GM19395 (cell line): Measurements from ENCODE around the gene ZMYND12.

ENCODE experiments used
- ATAC-seq: cut with Tn5 transposase; IDR thresholded peaks from one replicate; pipeline ENCODE4 v1.9.1; 2021; ENCODE audit warnings: mild to moderate bottlenecking, moderate library complexity; ENCODE audit not compliant: unreplicated experiment

ZMYND12 gene

DNA sequence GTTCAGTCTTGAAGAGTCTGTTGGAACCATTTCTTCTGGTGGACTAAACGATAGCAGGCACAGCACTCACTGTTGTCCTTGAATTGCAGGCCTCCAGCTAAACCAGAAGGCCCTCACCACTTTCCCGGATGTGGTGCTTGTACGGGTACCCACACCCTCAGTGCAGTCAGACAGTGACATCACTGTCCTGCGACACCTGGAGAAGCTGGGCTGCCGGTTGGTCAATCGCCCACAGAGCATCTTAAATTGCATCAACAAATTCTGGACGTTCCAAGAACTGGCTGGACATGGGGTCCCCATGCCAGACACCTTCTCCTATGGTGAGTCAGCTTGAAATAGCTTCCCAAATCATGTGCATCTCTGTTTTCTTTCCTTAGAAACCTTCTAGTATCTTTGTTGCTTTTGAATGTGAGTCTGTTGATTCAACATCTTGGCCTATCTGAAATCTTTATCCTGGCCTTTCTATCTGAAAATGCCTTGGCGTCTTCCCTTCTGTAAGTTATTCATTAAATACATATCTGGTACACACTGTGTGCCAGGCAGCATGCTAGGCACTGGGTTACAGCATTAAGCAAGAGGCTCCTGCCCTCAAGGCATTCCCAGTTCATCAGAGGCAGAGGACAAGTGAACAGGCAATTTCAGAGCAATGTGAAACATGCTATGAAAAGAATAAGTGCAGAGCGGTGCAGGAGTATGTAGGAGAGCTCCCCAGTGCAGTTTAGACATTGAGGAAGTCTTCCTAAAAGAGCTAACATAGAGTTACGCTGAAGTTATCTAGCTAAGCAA is 56.3 kb downstream of the ZMYND12 start:
- ATAC-seq, result no peak

DNA sequence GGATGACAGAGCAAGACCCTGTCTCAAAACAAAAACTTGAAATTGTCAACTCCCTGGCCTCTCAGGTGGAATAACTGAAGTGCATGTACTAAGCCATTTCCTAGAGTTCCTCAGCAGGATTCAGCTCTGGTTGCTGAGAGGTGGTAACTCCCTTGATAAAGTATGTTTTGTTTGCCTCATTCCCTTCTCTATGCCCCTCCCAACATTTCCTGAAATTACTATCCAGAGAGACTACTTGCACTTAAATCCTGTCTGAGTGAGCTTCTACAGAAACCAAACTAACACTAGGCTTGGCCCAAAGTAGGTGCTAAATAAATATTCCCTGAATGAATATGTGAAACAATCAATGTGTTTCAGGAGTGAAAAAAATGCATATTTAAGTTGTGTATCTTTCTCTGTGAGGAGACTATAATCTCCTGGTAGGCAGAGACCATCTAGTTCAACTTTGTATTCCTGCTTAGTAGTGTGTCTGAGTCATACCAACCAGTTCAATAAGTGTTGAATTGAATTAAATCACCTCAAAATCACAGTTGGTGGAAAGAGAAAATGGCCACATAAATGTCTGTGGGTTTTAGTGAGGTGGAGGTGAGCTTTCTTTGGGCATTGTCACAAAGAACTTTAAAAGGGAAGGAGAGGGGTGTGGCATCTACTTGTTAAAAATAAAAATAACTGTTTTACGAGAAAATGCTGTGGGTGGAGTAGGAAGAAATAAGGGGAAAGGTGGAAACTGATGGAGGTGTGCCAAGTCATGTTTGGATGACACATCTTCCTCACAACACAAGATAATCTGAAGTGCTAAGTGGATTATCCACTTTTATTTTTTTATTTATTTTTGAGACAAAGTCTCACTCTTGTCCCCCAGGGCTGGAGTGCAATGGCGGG is 62.6 kb downstream of the ZMYND12 start:
- no peak for ATAC-seq

GRCh38 chr1:42392255-42392654 is 63.6 kb downstream of the ZMYND12 start:
- no peak for ATAC-seq

GRCh38 chr1:42386051-42386450 is 69.8 kb downstream of the ZMYND12 start:
- no peak for ATAC-seq

DNA sequence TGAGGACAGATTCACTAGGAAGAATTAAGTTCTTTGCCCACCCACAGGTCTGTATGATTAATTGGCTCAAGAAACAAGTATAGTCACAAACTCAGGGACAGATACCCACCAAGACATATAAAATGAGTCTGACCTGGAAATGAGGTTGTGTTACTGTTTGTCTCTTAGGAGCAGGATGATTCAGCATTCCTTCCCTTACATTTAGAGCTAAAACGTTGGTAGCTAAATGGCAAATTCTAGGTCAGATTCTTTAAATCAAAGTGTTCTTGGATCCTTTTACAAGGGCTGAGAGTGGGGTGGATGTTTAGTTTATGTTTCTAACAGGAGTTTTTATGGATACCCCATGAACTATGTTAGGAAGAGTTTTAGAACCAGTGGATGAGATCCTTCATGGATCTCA is 70.5 kb downstream of the ZMYND12 start:
- no peak for ATAC-seq

DNA sequence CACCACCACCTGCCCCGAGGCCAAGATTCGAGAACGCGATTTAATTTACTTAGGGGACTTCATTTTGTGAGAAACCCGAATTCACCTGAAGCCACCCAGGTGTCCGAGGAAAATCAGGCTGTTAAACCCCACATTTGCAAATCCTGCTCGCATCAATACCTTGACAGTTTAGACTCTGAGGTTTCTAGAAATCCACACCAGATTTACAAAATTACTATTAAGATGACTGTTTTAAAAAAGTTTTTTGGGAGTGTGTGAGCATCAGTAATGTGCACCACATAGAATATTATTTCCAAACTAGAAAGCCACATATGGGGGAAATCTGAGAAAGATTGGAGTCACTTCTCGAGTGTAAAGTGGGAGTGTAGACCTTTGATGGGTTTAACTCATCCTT is 74.5 kb downstream of the ZMYND12 start:
- ATAC-seq, result no peak

DNA sequence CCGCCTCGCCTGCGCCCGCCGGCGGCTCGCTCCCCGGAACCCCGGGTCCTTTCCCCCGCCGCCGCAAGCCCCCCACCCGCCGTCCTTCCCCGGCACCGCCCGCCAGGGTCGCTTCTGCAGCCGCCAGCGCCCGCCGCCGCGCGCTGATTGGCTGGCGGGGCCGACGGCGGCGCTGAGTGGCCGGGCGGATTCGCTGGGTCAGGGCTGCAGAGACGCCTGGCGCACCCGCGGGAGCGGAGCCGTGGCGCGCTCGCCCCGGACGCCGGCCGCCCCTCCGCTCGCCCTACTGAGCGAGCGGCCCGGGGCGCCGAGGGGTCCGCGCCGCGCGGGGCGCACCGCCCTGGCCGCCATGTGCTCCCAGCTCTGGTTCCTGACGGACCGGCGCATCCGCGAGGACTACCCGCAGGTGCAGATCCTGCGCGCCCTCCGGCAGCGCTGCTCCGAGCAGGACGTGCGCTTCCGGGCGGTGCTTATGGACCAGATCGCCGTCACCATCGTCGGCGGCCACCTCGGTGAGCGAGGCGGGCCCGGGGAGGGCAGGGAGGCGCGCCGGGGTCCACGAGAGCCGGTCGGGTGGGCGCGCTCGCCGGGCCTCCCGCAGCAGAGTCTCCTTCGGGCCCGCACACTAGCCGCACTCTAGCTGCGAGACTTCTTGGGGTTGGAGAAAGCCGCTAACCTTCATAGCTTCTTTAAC is 75.1 kb downstream of the ZMYND12 start, which contains the start of gene RIMKLA:
Gene RIMKLA, plus strand, starts transcription at position 207 of the 694 bp plus-strand sequence. Its CDS starts 143 bp downstream, at position 350.
- peak; percentile 72 for ATAC-seq
